Measurements from ENCODE around the gene SUPT20H.

The SUPT20H gene

GRCh38 chr13:37058910-37059847 is at the start of gene SUPT20H:
SUPT20H (minus strand) TSS chr13:37059688; CDS start chr13:37051490, 8,198 bp downstream.
- in situ Hi-C loops (cut with MboI; ENCODE audit: low sequenced_read_pairs) = no loop called here

GRCh38 chr13:37109051-37109678 is 49.7 kb upstream of the SUPT20H start:
- in situ Hi-C loops (cut with MboI; ENCODE audit: low sequenced_read_pairs) = no loop called here

- in situ Hi-C loops (cut with MboI; ENCODE audit: low sequenced_read_pairs) = no loop called here
These were observed 48.4 kb upstream of the SUPT20H start for GRCh38 chr13:37107868-37108267.

DNA sequence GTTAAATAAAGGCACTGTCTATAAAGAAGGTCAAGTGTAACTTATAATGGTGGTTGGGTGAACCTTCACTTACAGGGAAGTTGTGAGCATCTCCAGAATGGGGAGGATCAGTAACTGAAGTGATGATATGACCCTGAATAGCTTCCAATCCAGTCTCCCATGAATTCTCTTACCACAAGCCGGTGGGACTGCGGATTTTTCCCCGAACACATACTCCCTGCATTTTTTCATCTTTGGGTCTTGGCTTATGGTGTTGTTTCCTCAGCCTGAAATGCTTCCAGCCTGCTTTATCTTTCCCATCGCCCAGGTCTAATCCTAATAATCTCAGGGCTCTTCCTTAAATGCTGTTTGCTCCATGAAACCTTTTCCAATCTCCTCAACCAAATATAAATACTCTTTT is 48.0 kb upstream of the SUPT20H start:
- in situ Hi-C loops (cut with MboI; ENCODE audit: low sequenced_read_pairs) = no loop called here

GRCh38 chr13:37106642-37107041 is 47.2 kb upstream of the SUPT20H start:
- in situ Hi-C loops (cut with MboI; ENCODE audit: low sequenced_read_pairs) = no loop called here

DNA sequence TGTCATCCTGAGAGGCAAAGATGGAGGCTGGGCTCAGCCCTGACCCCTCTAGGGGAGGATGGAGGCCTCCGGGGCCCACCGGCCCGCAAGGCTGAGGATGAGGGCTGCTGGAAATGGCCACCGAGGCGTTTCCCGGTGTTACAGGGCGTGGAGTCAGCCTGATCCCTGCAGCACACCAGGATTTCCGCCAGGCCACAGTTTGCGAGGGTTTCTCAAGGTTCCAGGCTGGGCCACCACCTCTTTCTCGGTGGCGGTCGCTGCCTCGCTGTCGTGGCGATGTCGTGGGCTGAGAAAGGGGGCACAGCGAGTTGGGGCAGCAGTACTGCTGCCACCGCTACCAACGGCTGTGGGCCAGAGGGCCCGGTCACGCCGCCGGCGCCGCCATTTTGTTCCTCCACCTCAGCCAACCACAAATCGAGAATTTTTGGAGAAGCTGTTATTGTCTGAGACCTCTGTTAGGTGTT is 45.8 kb upstream of the SUPT20H start, which contains the start of gene CSNK1A1L:
CSNK1A1L (minus strand) TSS at position 414 of the 464 bp plus-strand sequence; CDS start at position 6, 408 bp downstream.
- in situ Hi-C loops (cut with MboI; ENCODE audit: low sequenced_read_pairs) = no loop called here

DNA sequence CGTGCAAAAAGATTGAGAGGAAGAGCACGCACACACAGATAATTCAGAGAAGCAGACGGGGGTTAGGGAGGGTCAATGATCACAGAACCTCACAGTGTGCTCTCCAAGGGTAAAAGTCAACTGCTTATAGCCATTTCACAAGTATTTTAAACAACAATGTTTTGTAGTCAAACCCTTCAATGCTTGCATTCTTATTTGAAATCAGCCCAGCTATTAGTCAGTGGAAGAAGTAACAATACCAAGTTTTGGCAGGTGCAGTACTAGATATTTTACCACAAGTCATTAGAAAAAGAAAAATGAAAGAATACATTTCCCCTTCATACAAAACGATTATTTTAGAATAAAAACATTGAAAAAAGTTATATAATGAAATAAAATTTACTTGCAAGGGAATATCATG is 43.4 kb upstream of the SUPT20H start:
- in situ Hi-C loops (cut with MboI; ENCODE audit: low sequenced_read_pairs) = no loop called here

- in situ Hi-C loops (cut with MboI; ENCODE audit: low sequenced_read_pairs) = no loop called here
These were observed 41.7 kb upstream of the SUPT20H start for GRCh38 chr13:37101201-37101600.

DNA sequence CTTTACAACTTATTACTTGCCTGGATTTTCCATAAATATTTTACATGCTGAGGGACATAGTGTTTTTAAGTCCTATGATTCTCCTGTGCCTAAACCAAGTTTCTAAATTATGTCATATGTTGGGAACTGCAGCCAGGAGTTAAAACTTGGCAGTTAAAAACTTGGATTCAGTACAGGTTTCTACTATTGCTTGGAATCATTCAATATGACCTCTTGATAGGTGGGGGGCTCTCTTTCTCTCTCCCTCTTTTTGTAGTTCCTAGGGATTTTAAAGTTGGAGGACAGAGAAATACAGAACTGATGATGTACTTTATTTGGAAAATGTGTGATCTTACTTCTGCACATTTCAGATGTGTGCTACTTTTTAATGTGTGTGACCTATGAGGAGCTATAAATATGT is 41.2 kb upstream of the SUPT20H start:
- in situ Hi-C loops (cut with MboI; ENCODE audit: low sequenced_read_pairs) = no loop called here

DNA sequence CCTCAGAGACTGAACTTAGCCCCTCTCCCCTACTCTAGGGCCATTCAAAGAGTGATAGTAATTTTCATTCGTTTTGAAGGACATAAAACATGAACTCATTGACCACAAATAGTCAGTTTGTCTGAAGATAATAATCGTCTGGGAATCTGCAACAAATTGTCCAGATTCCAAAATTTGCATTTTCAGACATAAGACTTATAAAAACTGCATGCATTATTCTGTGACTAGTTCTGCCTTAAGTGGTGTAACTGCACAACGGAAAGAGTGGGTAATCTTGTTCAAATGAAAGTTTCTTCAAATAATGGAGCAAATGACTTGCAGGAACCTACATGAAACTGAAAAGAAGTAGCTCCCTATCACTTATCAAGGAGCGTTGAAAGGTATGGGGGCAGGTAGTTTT is 37.6 kb upstream of the SUPT20H start:
- in situ Hi-C loops (cut with MboI; ENCODE audit: low sequenced_read_pairs) = no loop called here

- in situ Hi-C loops (cut with MboI; ENCODE audit: low sequenced_read_pairs) = no loop called here
These were observed 35.4 kb upstream of the SUPT20H start for GRCh38 chr13:37094840-37095239.

DNA sequence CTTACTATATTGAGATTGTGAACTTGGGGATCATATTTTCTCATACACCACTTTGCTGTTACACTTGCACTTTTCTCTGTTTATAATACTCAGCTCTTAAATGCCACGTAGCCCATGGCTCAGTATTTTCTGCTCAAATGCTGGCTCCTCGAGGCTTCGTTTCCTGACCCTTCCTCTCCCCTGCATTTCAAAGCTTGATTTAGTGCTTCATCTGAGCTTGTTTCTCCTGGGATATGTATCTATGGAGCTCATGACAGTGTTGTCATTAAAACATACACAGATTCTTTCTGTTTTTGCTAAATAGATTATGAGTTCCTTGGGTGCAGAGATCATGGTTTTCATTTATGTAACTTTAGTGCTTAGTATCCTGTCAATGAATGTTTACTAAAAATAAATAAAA is 34.6 kb upstream of the SUPT20H start:
- in situ Hi-C loops (cut with MboI; ENCODE audit: low sequenced_read_pairs) = no loop called here

DNA sequence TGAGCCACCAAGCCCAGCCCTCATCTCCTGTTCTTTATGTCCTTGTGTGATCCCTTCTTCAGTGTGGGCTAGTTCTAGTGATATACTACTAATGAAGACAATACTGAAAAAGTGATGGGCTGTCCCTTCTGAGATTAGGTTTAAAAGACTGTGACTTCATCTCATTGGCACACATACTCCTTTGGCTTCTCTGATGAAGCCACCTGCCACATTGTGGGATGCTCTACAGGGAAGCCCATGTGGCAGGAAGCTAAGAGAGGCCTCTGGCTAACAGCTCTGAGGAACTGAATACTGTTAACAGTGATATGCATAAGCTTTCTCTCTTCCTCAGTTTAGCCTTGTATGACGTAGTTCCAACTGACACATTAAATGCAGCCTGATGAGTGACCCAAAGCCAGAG is 32.3 kb upstream of the SUPT20H start:
- in situ Hi-C loops (cut with MboI; ENCODE audit: low sequenced_read_pairs) = no loop called here

- in situ Hi-C loops (cut with MboI; ENCODE audit: low sequenced_read_pairs) = no loop called here
These were observed 31.4 kb upstream of the SUPT20H start for GRCh38 chr13:37090912-37091311.

DNA sequence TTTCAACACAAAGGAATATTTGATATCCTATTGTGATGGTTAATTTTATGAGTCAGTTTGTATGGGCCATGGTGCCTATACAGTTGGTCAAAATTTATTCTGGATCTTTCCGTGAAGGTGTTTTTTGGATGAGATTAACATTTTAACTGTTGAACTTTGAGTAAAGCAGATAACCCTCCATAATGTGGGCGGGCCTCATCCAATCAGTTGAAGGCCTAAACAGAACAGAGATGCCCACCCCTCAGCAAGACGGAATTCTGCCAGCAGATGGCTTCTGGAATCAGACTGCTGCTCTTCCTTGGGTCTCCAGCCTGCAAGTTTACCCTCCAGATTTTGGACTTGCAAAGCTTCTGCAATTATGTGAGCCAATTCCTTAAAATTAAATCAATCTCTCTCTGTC is 30.0 kb upstream of the SUPT20H start:
- in situ Hi-C loops (cut with MboI; ENCODE audit: low sequenced_read_pairs) = no loop called here

GRCh38 chr13:37087486-37087885 is 28.0 kb upstream of the SUPT20H start:
- in situ Hi-C loops (cut with MboI; ENCODE audit: low sequenced_read_pairs) = no loop called here

- in situ Hi-C loops (cut with MboI; ENCODE audit: low sequenced_read_pairs) = no loop called here
These were observed 26.1 kb upstream of the SUPT20H start for GRCh38 chr13:37085606-37086005.

GRCh38 chr13:37076818-37077217 is 17.3 kb upstream of the SUPT20H start:
- in situ Hi-C loops (cut with MboI; ENCODE audit: low sequenced_read_pairs) = no loop called here

- in situ Hi-C loops (cut with MboI; ENCODE audit: low sequenced_read_pairs) = no loop called here
These were observed 15.7 kb upstream of the SUPT20H start for GRCh38 chr13:37075164-37075563.

GRCh38 chr13:37074703-37075102 is 15.2 kb upstream of the SUPT20H start:
- in situ Hi-C loops (cut with MboI; ENCODE audit: low sequenced_read_pairs) = no loop called here

GRCh38 chr13:37072024-37072423 is 12.5 kb upstream of the SUPT20H start:
- in situ Hi-C loops (cut with MboI; ENCODE audit: low sequenced_read_pairs) = no loop called here

GRCh38 chr13:37070956-37071355 is 11.5 kb upstream of the SUPT20H start:
- in situ Hi-C loops (cut with MboI; ENCODE audit: low sequenced_read_pairs) = no loop called here
